ENCODE measurements around the gene ATP11A.

The ATP11A gene

DNA sequence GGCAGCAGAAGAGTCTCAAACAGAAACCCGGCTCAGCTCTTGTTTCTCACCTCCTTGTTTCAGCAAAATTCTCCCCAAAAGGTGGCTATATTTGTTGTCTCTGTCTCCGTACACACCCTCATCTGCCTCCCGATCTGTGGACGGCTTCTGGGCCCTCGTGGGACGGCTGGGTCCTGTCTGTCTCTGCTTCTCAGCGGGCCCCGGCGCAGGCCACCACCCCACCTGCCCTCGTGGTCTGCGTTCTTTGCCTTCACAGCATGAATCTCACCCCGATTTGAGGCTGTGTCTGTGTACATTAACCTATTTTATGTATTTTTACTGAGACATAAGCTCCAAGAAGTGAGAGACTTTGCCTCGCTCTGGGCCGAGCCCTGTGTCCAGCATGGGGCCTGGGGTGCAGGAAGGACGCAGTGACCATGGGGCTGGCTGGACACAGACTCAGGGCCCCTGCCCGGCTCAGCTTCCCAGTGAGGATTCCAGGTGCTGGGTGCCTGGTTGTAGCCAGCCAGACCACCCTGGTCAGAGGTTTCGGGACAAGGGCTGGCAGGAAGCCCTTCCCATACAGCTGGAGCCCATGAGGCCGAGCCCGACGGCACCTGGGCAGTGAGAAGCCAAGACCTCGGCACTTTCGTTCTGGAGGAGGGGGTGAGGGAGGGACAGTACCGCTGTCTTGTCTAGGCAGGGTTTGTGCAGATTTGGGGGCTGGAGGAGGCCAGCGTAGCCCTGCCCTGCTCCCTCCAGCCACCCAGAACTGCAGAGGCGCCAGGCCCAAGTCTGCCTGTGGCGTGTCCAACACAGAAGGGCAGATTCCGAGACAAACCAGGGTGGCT lies 200.7 kb downstream of the ATP11A start:
- no peak overlapping the region for H3K4me3 ChIP-seq (ENCODE audit: low read length)
- TF ChIP-seq, protein P1, sequence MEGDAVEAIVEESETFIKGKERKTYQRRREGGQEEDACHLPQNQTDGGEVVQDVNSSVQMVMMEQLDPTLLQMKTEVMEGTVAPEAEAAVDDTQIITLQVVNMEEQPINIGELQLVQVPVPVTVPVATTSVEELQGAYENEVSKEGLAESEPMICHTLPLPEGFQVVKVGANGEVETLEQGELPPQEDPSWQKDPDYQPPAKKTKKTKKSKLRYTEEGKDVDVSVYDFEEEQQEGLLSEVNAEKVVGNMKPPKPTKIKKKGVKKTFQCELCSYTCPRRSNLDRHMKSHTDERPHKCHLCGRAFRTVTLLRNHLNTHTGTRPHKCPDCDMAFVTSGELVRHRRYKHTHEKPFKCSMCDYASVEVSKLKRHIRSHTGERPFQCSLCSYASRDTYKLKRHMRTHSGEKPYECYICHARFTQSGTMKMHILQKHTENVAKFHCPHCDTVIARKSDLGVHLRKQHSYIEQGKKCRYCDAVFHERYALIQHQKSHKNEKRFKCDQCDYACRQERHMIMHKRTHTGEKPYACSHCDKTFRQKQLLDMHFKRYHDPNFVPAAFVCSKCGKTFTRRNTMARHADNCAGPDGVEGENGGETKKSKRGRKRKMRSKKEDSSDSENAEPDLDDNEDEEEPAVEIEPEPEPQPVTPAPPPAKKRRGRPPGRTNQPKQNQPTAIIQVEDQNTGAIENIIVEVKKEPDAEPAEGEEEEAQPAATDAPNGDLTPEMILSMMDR (IDR thresholded peaks at IDR 0.05; ENCODE audit: low read depth, low read length), result no peak
- TF ChIP-seq EZH2phosphoT487 (IDR thresholded peaks at IDR 0.05; ENCODE audit: low read depth), result no peak
- no peaks in the 10 kb centered on the region for H3K79me2 ChIP-seq (ENCODE audit: low read length)
- H3K36me3 ChIP-seq (replicated peaks; ENCODE audit: low read depth, low read length), result peaks cover 2% of the 10 kb centered on the region
- H4K20me1 ChIP-seq (ENCODE audit: insufficient read depth, low read length), result no peaks in the 10 kb centered on the region
- H3K4me1 ChIP-seq (ENCODE audit: low read length), result peaks cover 18% of the 10 kb centered on the region
- H3K9ac ChIP-seq (ENCODE audit: low read length), result no peak overlapping the region
- no peak overlapping the region for H3K4me2 ChIP-seq (ENCODE audit: low read length)
- H3K27ac ChIP-seq (ENCODE audit: low read length), result no peak overlapping the region
- no peaks in the 10 kb centered on the region for H3K9me3 ChIP-seq (ENCODE audit: insufficient read depth, low read length)
- no peak overlapping the region for H2AFZ ChIP-seq (ENCODE audit: low read depth, low read length)
- peaks cover 26% of the 10 kb centered on the region for H3K27me3 ChIP-seq (ENCODE audit: low read depth, low read length)

DNA sequence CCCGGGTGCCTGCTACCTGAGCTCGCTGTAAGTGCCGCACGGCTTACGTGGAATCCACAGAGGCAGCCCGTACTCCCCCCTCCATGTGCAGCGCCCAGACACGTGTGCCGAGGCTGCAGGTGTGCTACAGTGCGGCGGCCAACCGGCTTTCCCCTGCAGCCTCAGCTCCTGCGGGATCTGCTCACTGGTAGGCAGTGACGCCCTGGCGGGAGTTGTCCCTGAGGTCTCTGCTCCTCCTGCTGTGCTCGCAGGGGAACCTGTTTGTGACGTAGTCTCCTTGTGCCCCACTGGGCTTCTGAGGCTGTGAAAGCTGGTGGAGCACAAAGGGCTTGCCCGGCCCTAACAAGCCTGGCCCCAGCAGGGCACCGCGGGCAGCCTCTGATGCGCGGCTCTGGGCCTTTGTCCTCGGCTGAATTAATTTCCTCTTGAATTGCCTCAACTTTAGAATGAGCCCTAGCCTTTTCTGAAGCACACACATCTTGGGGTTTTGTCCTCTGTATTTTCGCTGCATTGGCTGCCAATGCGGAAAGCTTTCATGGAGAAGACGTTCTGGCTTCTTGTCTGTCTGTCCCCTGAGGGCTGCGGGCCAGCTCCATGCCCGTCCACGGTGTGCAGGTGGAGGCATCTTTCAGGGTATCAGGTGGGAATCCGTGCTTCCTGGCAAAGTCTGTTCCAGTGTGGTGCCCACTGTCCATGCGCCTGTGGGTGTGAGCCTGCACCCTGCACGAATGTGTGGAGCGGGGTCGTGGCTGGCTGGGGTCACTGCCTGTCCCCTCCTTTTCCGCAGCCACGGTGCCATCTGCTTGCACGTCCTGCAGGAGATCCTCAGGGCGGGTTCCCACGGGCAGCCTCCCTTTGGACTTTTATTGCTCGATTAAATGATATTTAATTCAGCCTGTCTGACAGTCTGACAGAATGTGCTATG lies 201.9 kb downstream of the ATP11A start:
- Histone ChIP-seq H3K4me2 (ENCODE audit: low read length) (no peak overlapping the region), H3K27ac (ENCODE audit: low read length) (no peak overlapping the region), H4K20me1 (ENCODE audit: insufficient read depth, low read length) (no peaks in the 10 kb centered on the region), H3K4me3 (ENCODE audit: low read length) (no peak overlapping the region), H3K27me3 (ENCODE audit: low read depth, low read length) (peaks cover 33% of the 10 kb centered on the region), H3K4me1 (ENCODE audit: low read length) (peaks cover 18% of the 10 kb centered on the region), H3K36me3 (replicated peaks; ENCODE audit: low read depth, low read length) (no peaks in the 10 kb centered on the region), H2AFZ (ENCODE audit: low read depth, low read length) (no peak overlapping the region), H3K9me3 (ENCODE audit: insufficient read depth, low read length) (no peaks in the 10 kb centered on the region), H3K9ac (ENCODE audit: low read length) (no peak overlapping the region), H3K79me2 (ENCODE audit: low read length) (no peaks in the 10 kb centered on the region)
- TF ChIP-seq EZH2phosphoT487 (IDR thresholded peaks at IDR 0.05; ENCODE audit: low read depth), result no peak
- TF ChIP-seq, protein P1 (IDR thresholded peaks at IDR 0.05; ENCODE audit: low read depth, low read length), result no peak

DNA sequence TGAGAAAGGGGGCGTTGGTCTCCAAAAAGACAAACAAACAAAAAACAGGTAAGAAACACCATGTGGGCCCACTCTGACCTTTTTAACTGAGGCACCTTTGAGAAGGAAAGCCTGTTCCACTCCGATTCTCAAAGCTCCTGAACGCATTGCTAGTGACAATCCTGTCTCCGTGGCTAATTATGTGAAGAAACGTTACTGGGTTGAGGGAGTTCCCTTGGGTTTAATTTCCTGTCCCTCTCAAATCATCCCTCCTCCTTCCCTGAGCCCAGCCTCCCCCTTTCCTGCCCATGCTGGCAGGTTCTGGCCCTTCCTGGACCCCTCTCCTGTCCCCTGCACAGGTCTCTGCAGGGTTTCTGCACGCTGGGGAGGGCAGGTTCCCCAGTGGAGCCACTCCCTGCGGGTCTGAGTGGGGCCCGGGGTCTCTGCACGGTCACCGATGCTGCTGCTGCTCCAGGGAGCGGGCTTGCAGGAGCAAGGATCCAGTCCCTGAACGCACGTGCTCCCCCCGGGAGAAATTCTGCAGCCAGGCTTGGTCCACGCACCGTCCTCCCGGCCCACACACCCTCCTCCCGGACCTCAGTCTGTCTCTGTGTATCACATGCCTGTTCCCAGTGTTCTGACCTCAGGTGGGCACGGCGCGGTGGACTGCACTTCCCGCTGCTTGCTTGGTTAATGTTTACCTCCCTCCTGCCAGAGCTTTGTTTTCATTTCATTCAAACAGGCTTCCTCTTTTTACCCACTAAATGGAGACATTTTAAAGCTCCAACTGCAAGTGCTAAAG lies 202.8 kb downstream of the ATP11A start:
- Histone ChIP-seq H3K27me3 (ENCODE audit: low read depth, low read length) (peaks cover 35% of the 10 kb centered on the region), H3K4me3 (ENCODE audit: low read length) (peak overlapping the region; percentile 77)
- TF ChIP-seq, protein P1 (IDR thresholded peaks at IDR 0.05; ENCODE audit: low read depth, low read length), result no peak
- TF ChIP-seq EZH2phosphoT487 (IDR thresholded peaks at IDR 0.05; ENCODE audit: low read depth), result no peak

More for the DNA sequence above, 202.8 kb downstream of the ATP11A start:
- Histone ChIP-seq H3K27ac (ENCODE audit: low read length) (no peak overlapping the region), H3K9me3 (ENCODE audit: insufficient read depth, low read length) (no peaks in the 10 kb centered on the region), H3K4me1 (ENCODE audit: low read length) (peaks cover 21% of the 10 kb centered on the region), H3K36me3 (replicated peaks; ENCODE audit: low read depth, low read length) (no peaks in the 10 kb centered on the region), H3K4me2 (ENCODE audit: low read length) (peak overlapping the region; percentile 86), H3K9ac (ENCODE audit: low read length) (peak overlapping the region; percentile 58), H3K79me2 (ENCODE audit: low read length) (no peaks in the 10 kb centered on the region), H4K20me1 (ENCODE audit: insufficient read depth, low read length) (no peaks in the 10 kb centered on the region), H2AFZ (ENCODE audit: low read depth, low read length) (peak overlapping the region; percentile 15; the same call in 1 of the 2 replicates)
